Esophagus muscularis mucosa (tissue), 4 donors: ENCODE measurements around the gene TMEM167B.

Experiments
- CTCF ChIP-seq, 3 experiments: fragments of 200-600 bp in 2 of 3; fragments of 450-650 bp in 1 of 3; sonication (generic) in 2 of 3; IDR thresholded peaks; one replicate each; pipeline ENCODE4 v1.5.1; 2017 to 2019; ENCODE audit warnings: antibody characterized with exemption in 3 of 3, mild to moderate bottlenecking in 2 of 3, moderate library complexity in 1 of 3
- EP300 ChIP-seq: sonication (generic); formaldehyde crosslinking; IDR thresholded peaks from one replicate; pipeline ENCODE4 v1.6.1; 2017; ENCODE audit warnings: antibody characterized with exemption
- POLR2A ChIP-seq: fragments of 450-650 bp; IDR thresholded peaks from one replicate; pipeline ENCODE4 v1.6.1; 2017; ENCODE audit warnings: antibody characterized with exemption, moderate library complexity, mild to moderate bottlenecking, low read depth
- POLR2AphosphoS5 ChIP-seq, 2 donors: sonication (generic); formaldehyde crosslinking; IDR thresholded peaks; one replicate each; pipeline ENCODE4 v1.6.1; 2017; ENCODE audit warnings: antibody characterized with exemption in 2 of 2

- TF ChIP-seq CTCF (IDR thresholded peaks at IDR 0.05): no peak
- no peak for TF ChIP-seq POLR2A
- no peak for TF ChIP-seq EP300
- no peak for TF ChIP-seq POLR2AphosphoS5 (IDR thresholded peaks at IDR 0.05)
Observed at GRCh38 chr1:109113590-109114341, 23.2 kb downstream of the TMEM167B start, which contains the start of gene ELAPOR1.
